Type B pancreatic cell (in vitro differentiated cells): ENCODE results near the gene IRF9. TPM values are rescaled to one million over a fixed set of nuclear protein-coding genes. Genes with fewer than 3 reads are reported as not detected.

Source experiments
- DNase-seq: peaks from one replicate; pipeline ENCODE4 v3.0.0; 2021; ENCODE audit warnings: mixed read lengths; ENCODE audit not compliant: unreplicated experiment; ENCODE audit errors: extremely low spot score
- H3K27ac Mint-ChIP-seq: 2 replicates; pipeline ENCODE4 v1.8.0; 2021; ENCODE audit warnings: mild to moderate bottlenecking, mixed read lengths
- H3K27me3 Mint-ChIP-seq: 2 replicates; pipeline ENCODE4 v1.8.0; 2021; ENCODE audit warnings: mixed read lengths
- H3K36me3 Mint-ChIP-seq: 2 replicates; pipeline ENCODE4 v1.8.0; 2021; ENCODE audit warnings: mixed read lengths
- H3K4me1 Mint-ChIP-seq: one replicate; pipeline ENCODE4 v1.8.0; 2021; ENCODE audit warnings: mixed read lengths; ENCODE audit not compliant: unreplicated experiment
- H3K4me3 Mint-ChIP-seq: 2 replicates; pipeline ENCODE4 v1.8.0; 2021; ENCODE audit warnings: mild to moderate bottlenecking, mixed read lengths
- H3K9me3 Mint-ChIP-seq: 2 replicates; pipeline ENCODE4 v1.8.0; 2021; ENCODE audit warnings: mixed read lengths
- CTCF ChIP-seq: fragments of 200-600 bp; sonication (generic); conservative IDR thresholded peaks from 2 replicates; pipeline ENCODE4 v1.5.0; 2021; ENCODE audit warnings: antibody characterized with exemption, mild to moderate bottlenecking
- total RNA-seq: library from RNA; stranded (reverse); gene quantifications from 2 replicates; pipeline ENCODE4 v1.2.1, GENCODE V29; 2021; ENCODE audit warnings: low replicate concordance

The IRF9 gene
- total RNA-seq, 1 donor from 2014 or later = 60.0 TPM

GRCh38 chr14:24160499-24160849 lies 591 bp upstream of the IRF9 start:
- Mint-ChIP-seq H3K36me3 (peaks cover 28% of the 10 kb centered on the region), H3K4me3 (peak overlapping the region; percentile 8), H3K4me1 (peaks cover 19% of the 10 kb centered on the region), H3K27ac (peak overlapping the region; percentile 98), H3K9me3 (no peaks in the 10 kb centered on the region), H3K27me3 (no peaks in the 10 kb centered on the region)
- no peak for TF ChIP-seq CTCF
- no peak for DNase-seq

- Mint-ChIP-seq H3K36me3 (peaks cover 17% of the 10 kb centered on the region), H3K4me1 (peaks cover 19% of the 10 kb centered on the region), H3K4me3 (peak overlapping the region; percentile 98)
Observed at GRCh38 chr14:24162093-24162492, 1.0 kb downstream of the IRF9 start.

GRCh38 chr14:24164518-24164991 lies 3.5 kb downstream of the IRF9 start:
- TF ChIP-seq CTCF = no peak
- no peak for DNase-seq
- peaks cover 23% of the 10 kb centered on the region for H3K4me1 Mint-ChIP-seq
- no peak overlapping the region for H3K4me3 Mint-ChIP-seq
- H3K9me3 Mint-ChIP-seq = no peaks in the 10 kb centered on the region
- H3K27me3 Mint-ChIP-seq = no peaks in the 10 kb centered on the region
- peak overlapping the region; percentile 64 for H3K27ac Mint-ChIP-seq
- peaks cover 28% of the 10 kb centered on the region for H3K36me3 Mint-ChIP-seq

More at GRCh38 chr14:24162093-24162492, 1.0 kb downstream of the IRF9 start:
- Mint-ChIP-seq H3K27me3 (no peaks in the 10 kb centered on the region), H3K27ac (peak overlapping the region; percentile 98), H3K9me3 (no peaks in the 10 kb centered on the region)
- no peak for DNase-seq
- no peak for TF ChIP-seq CTCF

GRCh38 chr14:24165785-24166184 lies 4.7 kb downstream of the IRF9 start:
- Mint-ChIP-seq H3K4me1 (peaks cover 26% of the 10 kb centered on the region), H3K36me3 (peaks cover 28% of the 10 kb centered on the region), H3K4me3 (no peak overlapping the region), H3K27ac (peak overlapping the region; percentile 43), H3K9me3 (no peaks in the 10 kb centered on the region), H3K27me3 (no peaks in the 10 kb centered on the region)
- TF ChIP-seq CTCF = no peak
- DNase-seq = no peak

GRCh38 chr14:24167469-24168114 lies 6.5 kb downstream of the IRF9 start:
- peaks cover 16% of the 10 kb centered on the region for H3K4me1 Mint-ChIP-seq
- H3K27me3 Mint-ChIP-seq = no peaks in the 10 kb centered on the region
- no peak overlapping the region for H3K4me3 Mint-ChIP-seq
- H3K9me3 Mint-ChIP-seq = no peaks in the 10 kb centered on the region
- no peak for TF ChIP-seq CTCF
- peaks cover 22% of the 10 kb centered on the region for H3K36me3 Mint-ChIP-seq
- no peak for DNase-seq
- no peak overlapping the region for H3K27ac Mint-ChIP-seq
